Stimulated activated naive CD4-positive, alpha-beta T cell (primary cell): ENCODE measurements around the gene CDRT4.

Experiments
- DNase-seq, 6 experiments: peaks; one replicate each; lab custom pipeline; 2025; lab: John Stamatoyannopoulos, UW

CDRT4 gene

GRCh38 chr17:15492791-15493692 is 25.6 kb upstream of the CDRT4 start:
- DNase-seq: no peak

- DNase-seq: no peak
These were observed 24.8 kb upstream of the CDRT4 start for GRCh38 chr17:15492186-15492585.

- no peak for DNase-seq
These were observed 23.3 kb upstream of the CDRT4 start for GRCh38 chr17:15490634-15491261.

- no peak for DNase-seq
These were observed 21.1 kb upstream of the CDRT4 start for GRCh38 chr17:15488557-15488956.

GRCh38 chr17:15485045-15485444 is 17.6 kb upstream of the CDRT4 start:
- no peak for DNase-seq

- DNase-seq: no peak
These were observed 16.0 kb upstream of the CDRT4 start for GRCh38 chr17:15483431-15483830.

GRCh38 chr17:15482476-15482875 is 15.1 kb upstream of the CDRT4 start:
- DNase-seq: no peak

GRCh38 chr17:15481481-15481880 is 14.1 kb upstream of the CDRT4 start:
- no peak for DNase-seq

- DNase-seq: no peak
These were observed 12.8 kb upstream of the CDRT4 start for GRCh38 chr17:15480204-15480603.

GRCh38 chr17:15479703-15480102 is 12.3 kb upstream of the CDRT4 start:
- DNase-seq: no peak

- no peak for DNase-seq
These were observed 11.4 kb upstream of the CDRT4 start for GRCh38 chr17:15478845-15479244.

GRCh38 chr17:15475631-15476354 is 8.4 kb upstream of the CDRT4 start:
- no peak for DNase-seq

- DNase-seq: no peak
These were observed 5.5 kb upstream of the CDRT4 start for GRCh38 chr17:15472891-15473290.

- DNase-seq: no peak
These were observed 3.1 kb upstream of the CDRT4 start for GRCh38 chr17:15470536-15470935.

- no peak for DNase-seq
These were observed 1.8 kb upstream of the CDRT4 start for GRCh38 chr17:15469260-15469659.

- DNase-seq: no peak
These were observed 705 bp upstream of the CDRT4 start for GRCh38 chr17:15468126-15468525.

- no peak for DNase-seq
These were observed 1.3 kb downstream of the CDRT4 start for GRCh38 chr17:15466131-15466530.

- no peak for DNase-seq
These were observed 2.2 kb downstream of the CDRT4 start for GRCh38 chr17:15465045-15465701.

- no peak for DNase-seq
These were observed 3.0 kb downstream of the CDRT4 start for GRCh38 chr17:15464231-15464985.

GRCh38 chr17:15462976-15463772 is 4.2 kb downstream of the CDRT4 start:
- DNase-seq: no peak

- DNase-seq: no peak
These were observed 9.7 kb downstream of the CDRT4 start for GRCh38 chr17:15457723-15458094.
